GM21381 (cell line): Measurements from ENCODE around the gene HAUS3.
"Not testable (repeated sequence)": the region's sequence is repeated elsewhere in the genome, so short reads cannot be mapped to it uniquely, and the experiment has no call there.

Source experiments
- ATAC-seq: cut with Tn5 transposase; IDR thresholded peaks from one replicate; pipeline ENCODE4 v1.9.1; 2021; ENCODE audit warnings: mild to moderate bottlenecking, moderate library complexity; ENCODE audit not compliant: unreplicated experiment

Gene HAUS3

DNA sequence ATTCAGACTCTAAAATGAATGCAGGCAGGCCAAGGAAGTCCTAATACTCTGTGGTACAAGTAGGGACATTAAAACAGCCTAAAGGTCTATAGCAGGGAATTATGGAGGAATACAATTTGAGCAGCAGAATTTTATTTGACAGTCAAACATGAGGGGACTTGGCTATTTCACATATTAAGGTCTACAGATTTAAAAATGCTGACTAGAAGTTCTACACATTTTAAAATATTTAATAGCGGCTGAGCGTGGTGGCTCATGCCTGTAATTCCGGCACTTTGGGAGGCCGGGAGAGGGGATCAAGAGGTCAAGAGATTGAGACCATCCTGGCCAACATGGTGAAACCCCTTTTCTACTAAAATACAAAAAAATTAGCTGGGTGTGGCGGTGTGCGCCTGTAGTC, 10.8 kb downstream of the HAUS3 start:
- no peak for ATAC-seq

DNA sequence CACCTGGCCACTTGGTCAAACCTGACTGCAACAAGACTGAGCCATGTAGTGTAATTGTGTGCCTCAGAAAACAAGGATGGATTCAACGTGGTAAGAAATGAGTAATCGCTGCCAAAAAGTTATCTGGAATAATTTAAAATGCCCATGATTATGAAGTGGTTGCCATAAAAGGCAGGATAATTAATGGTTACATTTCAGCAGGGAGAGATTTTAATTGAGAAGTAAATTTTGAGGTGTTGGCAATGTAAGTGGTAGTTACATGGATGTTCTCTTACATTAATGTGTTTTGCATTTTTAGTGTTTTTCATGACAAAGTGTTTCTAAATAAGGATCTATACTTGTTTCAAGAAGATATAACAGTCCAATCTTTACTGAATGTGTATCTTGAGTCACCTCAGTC, 15.7 kb downstream of the HAUS3 start:
- no peak for ATAC-seq

DNA sequence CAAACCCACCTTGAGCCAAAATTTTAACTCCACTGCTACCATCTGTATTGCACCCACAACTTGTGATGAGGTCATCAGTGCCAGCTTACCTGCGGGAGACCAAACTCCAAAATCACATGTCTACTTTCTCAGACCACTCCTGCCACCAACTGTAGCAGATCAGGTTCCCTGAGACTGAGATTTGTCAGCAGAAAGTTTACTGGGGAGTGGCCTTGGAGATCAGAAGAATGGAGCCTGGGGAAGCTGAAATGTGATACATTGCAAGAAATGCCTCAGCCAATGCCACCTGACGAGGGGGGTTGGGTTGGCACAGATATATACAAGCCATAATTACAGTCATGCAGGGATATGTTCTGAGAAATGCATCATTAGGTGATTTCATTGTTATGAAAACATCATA, 19.1 kb downstream of the HAUS3 start:
- ATAC-seq: no peak

DNA sequence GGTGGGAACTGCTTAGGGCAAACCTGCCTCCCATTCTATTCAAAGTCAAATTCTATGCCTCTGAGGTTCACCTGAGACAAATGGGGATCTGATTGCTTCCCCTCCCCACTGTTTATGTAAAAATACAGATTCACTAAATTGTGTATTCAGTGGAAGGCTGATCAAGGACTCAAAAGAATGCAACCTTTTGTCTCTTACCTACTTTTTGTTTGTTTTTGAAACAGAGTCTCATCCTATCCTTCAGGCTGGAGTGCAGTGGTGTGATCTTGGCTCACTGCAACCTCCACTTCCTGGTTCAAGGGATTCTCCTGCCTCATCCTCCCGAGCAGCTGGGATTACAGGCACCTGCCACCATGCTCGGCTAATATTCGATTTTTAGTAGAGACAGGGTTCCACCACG, 20.5 kb downstream of the HAUS3 start:
- not testable (repeated sequence) for ATAC-seq

DNA sequence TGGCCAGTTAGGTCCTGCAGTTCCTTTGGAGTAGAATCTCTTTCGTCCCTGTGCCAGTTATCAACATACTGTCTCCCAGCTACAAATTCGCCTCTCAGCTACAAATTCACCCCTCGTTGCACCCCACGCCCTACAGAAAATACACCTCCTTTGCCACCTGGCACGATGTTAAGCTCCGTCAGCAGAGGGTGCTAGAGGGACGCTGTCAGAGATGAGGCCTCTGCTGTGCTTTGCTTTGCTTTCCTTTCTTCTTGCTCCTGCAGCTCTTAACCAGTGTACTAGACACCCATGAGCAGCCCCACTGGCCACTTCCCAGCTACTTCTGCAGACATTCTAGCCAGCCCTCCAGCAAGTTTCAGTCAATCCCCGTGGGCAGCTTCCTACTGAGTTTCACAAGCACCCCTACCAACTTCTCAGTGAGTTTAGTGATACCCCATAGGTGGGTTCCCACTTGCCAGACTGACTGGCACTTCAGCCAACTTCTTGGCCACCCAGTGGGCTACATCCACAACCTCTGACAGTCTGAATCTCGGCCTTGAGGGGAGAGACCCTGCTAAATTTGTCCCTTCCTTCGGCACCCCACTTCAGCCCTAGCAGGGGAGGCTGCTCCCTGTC, 21.8 kb downstream of the HAUS3 start:
- ATAC-seq: no peak

DNA sequence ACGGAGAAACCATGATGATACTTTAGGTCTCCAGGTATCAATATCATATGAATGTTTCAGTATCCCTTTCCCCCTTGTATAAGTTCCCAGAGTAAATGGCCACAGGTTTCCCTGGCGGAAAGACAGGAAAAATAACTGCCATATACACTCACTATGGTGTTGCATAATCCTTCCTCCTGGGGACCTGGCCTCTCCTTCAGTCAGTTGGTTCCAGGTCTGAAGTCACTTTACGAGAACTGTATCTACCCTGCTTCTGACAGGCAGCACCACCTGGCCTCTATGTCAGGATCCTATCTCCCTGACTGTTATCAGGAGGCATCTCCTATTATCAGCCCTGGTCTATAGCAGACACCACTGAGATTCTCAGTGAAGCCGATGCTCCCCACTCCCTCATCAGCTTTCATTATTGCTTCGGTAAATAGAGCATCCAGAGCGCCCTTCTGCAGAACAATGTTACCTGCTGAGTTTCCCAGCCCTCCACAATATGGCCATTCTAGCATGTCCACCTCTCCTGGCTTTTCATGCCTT, 22.6 kb downstream of the HAUS3 start:
- ATAC-seq: no peak

DNA sequence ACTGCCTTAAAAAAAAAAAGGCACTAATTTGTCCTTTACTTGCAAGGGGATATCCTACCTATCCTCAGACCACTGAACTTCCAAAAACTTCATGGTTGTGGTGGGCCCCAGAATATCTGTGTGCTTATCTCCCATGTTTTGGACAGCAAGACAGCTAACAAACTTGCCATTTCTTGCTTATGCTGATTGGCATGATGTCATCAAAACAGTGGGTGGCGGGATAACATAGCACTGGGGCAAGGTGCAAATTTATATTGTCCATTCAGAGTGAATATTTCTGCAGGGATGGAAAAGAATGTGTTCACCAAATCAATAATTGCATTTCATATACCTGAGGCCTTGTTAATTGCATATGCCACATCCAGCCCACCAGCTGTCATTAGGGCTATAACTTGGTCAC, 23.5 kb downstream of the HAUS3 start:
- no peak for ATAC-seq

DNA sequence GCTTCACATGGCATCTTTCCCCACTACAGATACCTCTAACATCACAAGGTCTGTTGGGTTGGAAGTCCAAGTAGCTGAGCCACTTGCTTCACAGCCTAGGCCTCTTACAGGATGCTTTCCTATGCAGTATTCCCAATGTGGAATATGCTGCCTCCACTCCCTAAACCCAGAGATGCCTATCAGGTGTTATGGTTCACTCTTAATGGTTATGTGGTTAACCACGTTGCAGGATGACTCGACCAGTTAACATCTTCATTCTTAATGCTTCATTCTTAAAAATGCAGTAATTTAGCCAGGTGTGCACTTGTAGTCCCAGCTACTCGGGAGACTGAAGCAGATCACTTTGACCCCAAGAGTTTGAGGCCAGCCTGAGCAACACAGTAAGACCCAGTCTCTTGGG, 24.2 kb downstream of the HAUS3 start:
- no peak for ATAC-seq

DNA sequence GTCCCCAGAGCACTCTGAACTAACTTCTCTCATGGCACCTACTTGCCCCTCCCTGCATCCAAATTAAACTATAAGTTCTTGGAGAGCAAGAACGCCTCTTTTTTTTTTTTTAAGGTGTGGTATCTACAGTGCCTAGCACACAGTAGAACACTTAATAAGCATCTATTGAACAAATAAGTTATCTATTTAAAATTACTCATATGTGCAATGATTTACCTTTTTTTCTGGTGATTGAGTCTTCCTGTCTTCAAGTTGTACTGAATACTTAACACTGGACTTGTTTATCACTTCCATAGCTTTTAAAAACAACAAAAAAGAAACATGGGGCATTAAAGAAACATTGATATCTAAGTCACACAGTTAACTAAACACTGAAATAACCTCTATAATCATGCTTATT, 29.1 kb downstream of the HAUS3 start:
- ATAC-seq: no peak

DNA sequence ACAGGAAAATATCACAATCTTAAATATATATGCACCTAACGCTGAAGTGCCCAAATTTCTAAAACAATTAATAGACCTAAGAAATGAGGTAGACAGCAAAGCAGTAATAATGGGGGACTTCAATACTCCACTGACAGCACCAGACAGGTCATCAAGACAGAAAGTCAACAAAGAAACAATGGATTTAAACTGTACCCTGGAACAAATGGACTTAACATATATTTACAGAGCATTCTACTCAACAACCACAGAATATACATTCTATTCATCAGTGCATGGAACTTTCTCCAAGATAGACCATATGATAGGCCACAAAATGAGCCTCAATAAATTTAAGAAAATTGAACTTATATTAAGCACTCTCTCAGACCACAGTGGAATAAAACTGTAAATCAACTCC, 39.1 kb downstream of the HAUS3 start:
- ATAC-seq: not testable (repeated sequence)

DNA sequence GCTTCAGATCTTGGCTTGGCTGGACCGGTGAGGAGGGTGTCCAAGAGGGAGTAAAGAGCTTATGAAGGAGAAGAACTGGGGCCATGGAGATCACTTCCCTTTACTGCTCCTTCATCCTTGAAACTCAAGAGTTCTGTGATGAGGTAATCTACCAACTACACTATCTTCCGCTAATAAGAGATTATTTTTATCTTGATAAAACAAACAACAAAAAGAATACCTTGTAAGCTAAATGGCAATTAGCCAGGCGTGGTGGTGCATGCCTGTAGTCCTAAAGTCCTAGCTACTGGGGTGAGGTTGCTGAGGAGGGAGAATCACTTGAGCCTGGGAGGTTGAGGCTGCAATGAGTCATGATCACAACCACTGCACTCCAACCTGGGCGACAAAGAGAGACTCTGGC, 47.4 kb downstream of the HAUS3 start:
- ATAC-seq: no peak

DNA sequence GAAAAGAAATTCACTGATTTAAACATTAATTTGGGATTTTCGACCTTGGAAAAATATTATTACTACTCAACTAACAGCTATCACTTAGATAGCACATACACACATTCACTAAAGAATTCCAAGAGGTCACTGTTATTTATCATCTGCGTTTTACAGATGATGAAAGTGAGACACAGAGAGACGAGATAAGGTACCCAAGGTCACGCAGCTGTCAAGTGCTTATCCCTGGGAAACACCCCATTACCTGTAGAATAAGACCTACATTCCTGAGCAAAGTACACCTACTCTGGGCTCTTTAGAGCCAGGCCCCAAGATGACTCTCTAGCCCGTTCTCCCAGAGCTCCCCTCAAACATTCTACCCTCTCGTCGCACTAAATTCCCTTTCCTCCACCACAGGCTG, 48.6 kb downstream of the HAUS3 start:
- ATAC-seq: no peak

DNA sequence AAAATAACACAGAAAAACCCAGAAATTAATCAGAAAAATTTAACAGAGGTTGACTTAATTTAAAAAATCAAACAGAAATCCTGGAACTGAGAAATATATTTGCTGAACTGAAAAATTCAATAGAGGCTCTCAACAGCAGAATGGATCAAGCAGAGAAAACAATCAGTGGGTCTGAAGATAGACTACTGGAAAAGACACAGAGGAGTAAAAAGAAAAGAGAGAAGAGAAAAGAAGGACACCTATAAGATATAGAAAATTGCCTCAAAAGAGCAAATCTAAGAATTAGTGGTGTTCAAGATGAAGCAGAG, 55.1 kb downstream of the HAUS3 start:
- no peak for ATAC-seq

DNA sequence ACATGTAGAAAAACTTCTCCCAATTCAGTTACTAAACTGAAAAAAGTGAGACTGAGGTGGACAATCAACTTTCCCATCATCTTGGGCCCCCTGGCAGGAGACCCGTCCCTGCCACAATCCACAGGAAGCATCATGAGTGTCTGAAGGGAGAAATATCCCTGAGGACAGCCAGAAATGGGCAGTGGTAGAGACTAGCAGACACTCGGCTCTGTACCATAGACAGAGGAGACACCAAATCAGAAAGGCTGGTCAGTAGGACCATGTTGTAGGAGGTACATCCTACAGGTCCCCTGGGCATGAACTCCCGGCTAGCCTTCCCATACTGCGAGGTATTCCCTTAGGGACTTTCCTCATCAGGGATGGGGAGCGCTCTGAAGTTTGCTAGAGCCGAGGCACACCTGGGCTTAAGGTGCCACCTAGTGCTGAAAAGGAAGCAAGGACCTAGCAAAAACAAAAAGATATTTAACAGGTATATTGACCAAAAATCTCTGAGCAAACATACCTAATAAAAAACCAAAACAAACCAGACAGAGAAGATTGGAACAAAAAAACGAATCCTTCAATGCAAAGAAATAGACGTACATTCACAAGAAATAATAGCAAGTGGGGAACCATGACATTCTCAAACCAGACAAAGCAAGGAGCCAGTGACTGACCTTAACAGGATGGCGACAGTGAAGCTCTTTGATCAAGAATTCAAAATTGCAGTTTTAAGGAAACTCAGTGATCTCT, 55.6 kb downstream of the HAUS3 start:
- ATAC-seq: no peak

DNA sequence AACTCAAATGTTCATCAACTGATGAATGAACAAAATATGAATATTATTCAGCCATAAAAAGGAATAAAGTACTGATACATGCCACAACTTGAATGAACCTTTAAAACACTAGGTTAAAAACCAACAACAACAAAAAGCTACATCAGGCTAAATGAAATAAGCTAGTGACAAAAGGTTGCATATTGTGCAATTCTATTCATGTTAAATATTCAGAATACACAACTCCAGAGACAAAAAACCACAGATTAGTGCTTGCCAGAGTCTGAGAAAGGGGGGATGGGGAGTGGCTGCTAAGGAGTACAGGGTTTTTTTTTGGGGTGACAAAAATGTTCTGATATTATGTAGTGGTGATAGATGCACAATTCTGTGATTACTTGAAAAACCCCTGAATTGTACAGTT, 58.5 kb downstream of the HAUS3 start:
- ATAC-seq: no peak

DNA sequence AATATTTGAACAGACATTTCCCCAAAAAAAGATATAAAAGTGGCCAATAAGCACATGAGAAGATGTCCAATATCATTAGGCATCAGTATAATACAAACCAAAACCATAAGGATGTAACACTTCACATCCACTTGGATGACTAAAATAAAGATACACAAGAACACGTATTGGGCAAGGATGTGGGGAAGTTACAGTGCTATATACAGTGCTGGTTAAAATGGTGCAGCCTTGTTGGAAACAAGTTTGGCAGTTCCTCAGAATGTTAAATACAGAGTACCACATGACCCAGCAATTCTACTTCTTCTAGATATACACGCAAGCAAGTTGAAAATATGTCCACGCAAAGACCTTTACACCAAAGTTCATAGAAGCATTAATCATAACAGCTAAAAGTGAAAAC, 58.9 kb downstream of the HAUS3 start:
- ATAC-seq: no peak

DNA sequence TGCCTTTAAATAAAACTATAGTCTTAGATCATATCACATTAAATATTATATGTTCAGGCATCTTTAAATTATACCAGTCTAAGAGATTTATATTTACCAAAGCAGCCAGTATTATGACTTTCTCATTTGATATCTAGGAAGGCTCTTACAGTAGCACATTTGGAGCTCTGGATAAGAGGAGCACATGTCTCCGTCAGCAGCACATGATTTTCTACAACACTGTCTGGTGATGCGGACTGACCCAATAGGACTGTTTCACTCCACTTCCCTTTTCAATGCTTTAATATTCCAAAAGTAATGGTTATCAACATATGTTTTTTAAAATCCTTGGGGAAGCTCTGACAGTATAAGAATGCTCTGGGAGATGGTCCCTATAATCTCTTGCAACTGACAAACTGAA, 61.5 kb downstream of the HAUS3 start:
- ATAC-seq: no peak

DNA sequence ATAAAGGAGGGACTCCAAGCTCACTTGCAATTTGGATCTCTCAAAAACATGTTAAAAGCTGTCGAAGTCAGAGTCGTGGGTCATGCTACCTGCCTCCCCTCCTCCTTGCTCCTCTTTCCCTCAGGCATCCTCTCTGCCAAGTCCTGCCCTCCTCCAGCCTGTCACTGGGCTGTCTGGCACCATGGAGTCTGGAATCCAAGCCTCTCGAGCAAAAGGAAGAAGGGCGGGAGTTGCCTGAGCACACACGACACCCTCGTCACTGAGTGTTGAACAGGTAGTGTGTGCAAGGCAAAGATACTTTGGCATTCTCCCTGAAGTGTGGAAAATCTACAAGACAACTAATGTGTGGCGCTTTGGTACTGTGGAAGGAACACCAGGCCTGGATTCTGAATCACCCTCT, 62.2 kb downstream of the HAUS3 start:
- ATAC-seq: no peak

DNA sequence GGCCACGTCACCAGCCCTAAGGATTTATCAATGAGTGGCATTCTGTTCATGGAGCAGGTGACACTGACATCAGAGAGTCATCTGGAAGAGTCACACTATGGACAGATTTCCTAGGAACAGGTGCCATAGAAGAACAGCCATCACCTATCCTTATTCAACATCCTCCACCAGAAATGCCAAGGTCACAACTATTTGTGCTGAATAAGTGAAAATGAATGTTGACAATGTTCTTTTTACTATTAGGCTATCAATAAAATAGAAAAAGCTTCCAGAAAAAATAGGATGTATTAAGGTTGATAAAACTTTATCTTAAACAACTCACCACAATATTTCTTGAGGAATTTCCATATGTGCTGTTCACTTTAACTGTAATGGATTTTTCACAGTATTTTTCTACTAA, 62.9 kb downstream of the HAUS3 start:
- ATAC-seq: no peak
